Measurements from ENCODE around the gene ASAH2. TPM values are rescaled to one million over a fixed set of nuclear protein-coding genes. Genes with fewer than 3 reads are reported as not detected.

Gene ASAH2
- 5.5 and 6.4 TPM in 2 replicates for total RNA-seq (2021)
- Bru-seq, nascent RNA: percentile 31 among the genes with signal in this experiment
- percentile 36 among the genes with signal in this experiment for BruChase-seq, experiment 1, labeled RNA remaining after a 2-hour chase
- BruChase-seq, experiment 2, labeled RNA remaining after a 6-hour chase: percentile 31 among the genes with signal in this experiment
- long read RNA-seq: 0 reads

GRCh38 chr10:50251394-50251793 is at the start of gene ASAH2:
TSS of gene ASAH2 (minus strand) at chr10:50251516. CDS start at chr10:50248610, 2,906 bp downstream.
- TF ChIP-seq CTCF (conservative IDR thresholded peaks at IDR 0.05; ENCODE audit: low read depth, low read length): no peak
- ChIA-PET CTCF (no interaction called here), POLR2A (ENCODE audit: low non-redundant PET) (no interaction called here)
- DNase-seq (ENCODE audit: low spot score): no peak
- no peaks in the 10 kb centered on the region for H3K4me1 ChIP-seq (ENCODE audit: insufficient read depth, low read length, poor library complexity, severe bottlenecking)
- no peak within 1 kb of the TSS for H3K4me3 ChIP-seq (ENCODE audit: low read depth, low read length, poor library complexity, severe bottlenecking)
- no TSS peak for BruUV-seq (replicated peaks)
- H3K27me3 ChIP-seq (replicated peaks; ENCODE audit: insufficient read depth, low read depth, low read length, poor library complexity): peaks cover 54% of the 10 kb centered on the region
- H3K9me3 ChIP-seq (ENCODE audit: low read depth, low read length, poor library complexity, severe bottlenecking): no peaks in the 10 kb centered on the region
- no peak within 1 kb of the TSS for H3K27ac ChIP-seq (ENCODE audit: low read depth, low read length, poor library complexity, severe bottlenecking)
- no peaks in the 10 kb centered on the region for H3K36me3 ChIP-seq (ENCODE audit: insufficient read depth, low read length, poor library complexity, severe bottlenecking)
- intact Hi-C loops (cut with micrococcal nuclease; ENCODE audit: unreplicated experiment): no loop called here

- POLR2A ChIA-PET (ENCODE audit: low non-redundant PET): no interaction called here
- BruUV-seq (replicated peaks): no TSS peak
- H3K36me3 ChIP-seq (ENCODE audit: insufficient read depth, low read length, poor library complexity, severe bottlenecking): no peaks in the 10 kb centered on the region
- H3K4me3 ChIP-seq (ENCODE audit: low read depth, low read length, poor library complexity, severe bottlenecking): no peak overlapping the region
- no peaks in the 10 kb centered on the region for H3K27me3 ChIP-seq (replicated peaks; ENCODE audit: insufficient read depth, low read depth, low read length, poor library complexity)
- TF ChIP-seq EZH2 (IDR thresholded peaks at IDR 0.05; ENCODE audit: borderline replicate concordance, low read depth, low read length, poor library complexity, severe bottlenecking) (no peak), CTCF (conservative IDR thresholded peaks at IDR 0.05; ENCODE audit: low read depth, low read length) (no peak)
- intact Hi-C loops (cut with micrococcal nuclease; ENCODE audit: unreplicated experiment): no loop called here
- DNase-seq (ENCODE audit: low spot score): no peak
- H3K4me1 ChIP-seq (ENCODE audit: insufficient read depth, low read length, poor library complexity, severe bottlenecking): no peaks in the 10 kb centered on the region
- CTCF ChIA-PET: no interaction called here
- no peak overlapping the region for H3K27ac ChIP-seq (ENCODE audit: low read depth, low read length, poor library complexity, severe bottlenecking)
- no peaks in the 10 kb centered on the region for H3K9me3 ChIP-seq (ENCODE audit: low read depth, low read length, poor library complexity, severe bottlenecking)
These were observed 48.8 kb upstream of the ASAH2 start for GRCh38 chr10:50299948-50300669.

- no peaks in the 10 kb centered on the region for H3K9me3 ChIP-seq (ENCODE audit: low read depth, low read length, poor library complexity, severe bottlenecking)
- ChIA-PET CTCF (no interaction called here), POLR2A (ENCODE audit: low non-redundant PET) (no interaction called here)
- H3K27ac ChIP-seq (ENCODE audit: low read depth, low read length, poor library complexity, severe bottlenecking): no peak overlapping the region
- no peak for DNase-seq (ENCODE audit: low spot score)
- H3K4me1 ChIP-seq (ENCODE audit: insufficient read depth, low read length, poor library complexity, severe bottlenecking): no peaks in the 10 kb centered on the region
- intact Hi-C loops (cut with micrococcal nuclease; ENCODE audit: unreplicated experiment): no loop called here
- no peak overlapping the region for H3K4me3 ChIP-seq (ENCODE audit: low read depth, low read length, poor library complexity, severe bottlenecking)
- no TSS peak for BruUV-seq (replicated peaks)
- no peaks in the 10 kb centered on the region for H3K27me3 ChIP-seq (replicated peaks; ENCODE audit: insufficient read depth, low read depth, low read length, poor library complexity)
- no peak for TF ChIP-seq CTCF (conservative IDR thresholded peaks at IDR 0.05; ENCODE audit: low read depth, low read length)
- TF ChIP-seq EZH2 (IDR thresholded peaks at IDR 0.05; ENCODE audit: borderline replicate concordance, low read depth, low read length, poor library complexity, severe bottlenecking): no peak
- no peaks in the 10 kb centered on the region for H3K36me3 ChIP-seq (ENCODE audit: insufficient read depth, low read length, poor library complexity, severe bottlenecking)
These were observed 44.1 kb upstream of the ASAH2 start for GRCh38 chr10:50295367-50295766.

All from A673 (cell line).